Superior temporal gyrus (tissue), 1 donor: ENCODE results near the gene IFI16.

Source experiments
- DNase-seq: peaks from one replicate; pipeline ENCODE4 v3.0.0-alpha.2; 2016; ENCODE audit errors: extremely low spot score

Gene IFI16

DNA sequence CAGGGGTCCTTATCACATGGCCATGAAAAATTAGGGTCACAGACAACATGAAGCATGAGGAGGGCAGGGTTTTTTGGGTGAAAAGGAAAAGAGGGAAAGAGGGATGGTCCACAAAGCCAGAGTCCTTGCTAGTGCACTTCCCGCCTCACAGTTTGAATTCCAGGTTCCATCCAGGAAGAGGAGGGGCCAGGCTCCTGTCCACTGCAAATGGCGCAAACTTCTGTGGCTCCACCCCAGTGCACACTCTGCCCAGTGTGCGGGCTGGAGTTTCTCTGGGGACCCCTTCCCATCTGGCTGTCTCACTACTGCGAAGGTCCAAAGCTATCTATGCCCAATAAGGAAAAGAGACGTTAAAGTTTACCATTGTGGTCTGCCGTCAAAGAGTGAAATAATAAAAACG lies 49.0 kb downstream of the IFI16 start:
- no peak for DNase-seq

DNA sequence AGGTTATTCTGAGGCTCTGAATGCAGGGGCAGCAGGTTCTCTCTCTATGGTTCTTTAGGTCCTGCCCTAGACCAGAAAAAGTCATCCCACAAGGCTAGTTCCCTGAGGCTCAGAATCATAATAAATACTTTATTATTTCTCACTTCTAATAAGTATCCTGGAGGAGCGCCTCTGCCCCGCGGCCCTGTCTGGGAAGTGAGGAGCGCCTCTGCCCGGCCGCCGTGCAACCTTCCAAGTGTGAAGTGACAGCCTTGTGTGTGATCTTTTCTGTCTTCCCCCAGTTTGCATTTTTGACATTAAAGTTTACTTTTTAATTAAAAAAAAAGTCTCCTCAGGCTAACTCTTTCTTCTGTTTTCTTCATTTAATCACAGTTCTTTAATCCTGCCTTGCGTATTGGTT lies 55.4 kb downstream of the IFI16 start:
- no peak for DNase-seq

DNA sequence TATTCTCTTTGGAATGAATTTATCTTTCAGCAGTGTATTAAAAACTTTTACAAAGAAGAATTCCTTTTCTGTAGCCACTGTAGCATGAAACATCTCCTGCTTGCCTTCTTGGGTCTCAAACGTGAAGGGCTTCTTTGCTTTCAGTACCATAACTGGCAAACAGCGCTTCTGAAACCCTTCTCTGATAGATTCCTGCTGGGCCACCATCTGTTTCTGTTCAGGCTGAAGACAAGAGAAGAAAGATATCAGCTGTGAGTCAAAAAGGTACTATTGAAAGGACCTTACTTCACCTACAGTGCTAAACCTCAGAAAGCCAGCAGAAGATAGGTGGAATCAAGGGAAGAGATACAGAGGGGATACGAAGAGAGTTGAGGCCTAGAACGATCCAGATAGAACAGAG lies 56.4 kb downstream of the IFI16 start:
- DNase-seq: no peak

DNA sequence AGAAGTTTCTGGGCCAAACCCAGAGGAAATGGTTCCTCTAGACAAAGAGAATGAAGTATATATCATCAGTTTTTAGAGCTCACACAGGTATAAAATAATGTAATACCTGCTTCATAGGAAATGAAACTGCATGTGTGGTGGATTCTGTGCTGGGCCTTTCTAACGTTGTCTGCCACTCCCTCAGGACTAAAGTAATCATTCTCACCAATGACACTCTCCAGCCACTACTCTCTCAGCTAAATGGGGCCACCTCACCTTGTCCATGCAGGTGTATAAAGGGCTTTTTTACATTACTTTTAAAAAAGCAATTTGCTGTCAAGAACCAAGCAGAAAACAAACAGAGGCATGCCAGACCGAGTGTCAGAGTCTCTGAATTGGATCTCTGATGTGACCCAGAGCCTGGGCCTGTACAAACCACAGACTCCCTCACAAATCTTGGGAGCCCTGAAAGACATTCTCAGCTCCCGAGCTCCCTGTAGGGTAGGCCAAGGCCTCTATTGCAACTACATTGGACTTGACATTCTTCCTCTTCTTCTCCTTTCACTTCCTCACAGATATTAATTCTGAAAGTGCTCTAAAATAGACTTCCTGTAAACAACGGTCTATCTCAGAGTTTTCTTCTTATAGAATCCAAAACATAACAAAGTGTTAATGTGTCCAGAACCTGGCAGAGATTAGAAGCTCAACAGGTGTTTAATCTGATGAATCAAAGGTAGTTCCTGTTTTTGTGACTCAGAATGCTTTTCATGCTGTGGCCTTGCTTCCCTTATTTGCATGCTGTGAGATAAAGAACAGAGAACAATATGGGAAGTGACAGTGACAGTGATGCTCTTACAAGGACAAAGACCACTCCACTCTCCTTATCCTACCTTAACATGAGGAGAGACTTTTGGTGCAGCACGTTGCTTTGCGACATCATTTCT lies 58.3 kb downstream of the IFI16 start:
- DNase-seq: peak; percentile 38

DNA sequence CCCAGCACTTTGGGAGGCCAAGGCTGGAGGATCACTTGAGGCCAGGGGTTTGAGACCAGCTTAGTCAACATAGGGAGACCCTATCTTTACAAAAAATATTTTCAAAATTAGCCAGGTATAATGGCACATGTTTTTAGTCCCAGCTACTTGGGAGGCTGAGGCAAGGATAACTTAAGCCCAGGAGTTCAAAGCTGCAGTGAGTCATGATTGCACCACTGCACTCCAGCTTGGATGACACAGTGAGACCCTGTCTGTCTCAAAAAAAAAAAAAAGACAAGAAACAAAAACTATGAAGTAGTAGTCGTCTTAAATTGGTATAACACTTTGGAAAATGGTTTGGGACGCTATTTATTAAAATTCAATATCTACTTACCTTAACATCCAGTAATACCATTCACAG lies 59.2 kb downstream of the IFI16 start:
- no peak for DNase-seq

DNA sequence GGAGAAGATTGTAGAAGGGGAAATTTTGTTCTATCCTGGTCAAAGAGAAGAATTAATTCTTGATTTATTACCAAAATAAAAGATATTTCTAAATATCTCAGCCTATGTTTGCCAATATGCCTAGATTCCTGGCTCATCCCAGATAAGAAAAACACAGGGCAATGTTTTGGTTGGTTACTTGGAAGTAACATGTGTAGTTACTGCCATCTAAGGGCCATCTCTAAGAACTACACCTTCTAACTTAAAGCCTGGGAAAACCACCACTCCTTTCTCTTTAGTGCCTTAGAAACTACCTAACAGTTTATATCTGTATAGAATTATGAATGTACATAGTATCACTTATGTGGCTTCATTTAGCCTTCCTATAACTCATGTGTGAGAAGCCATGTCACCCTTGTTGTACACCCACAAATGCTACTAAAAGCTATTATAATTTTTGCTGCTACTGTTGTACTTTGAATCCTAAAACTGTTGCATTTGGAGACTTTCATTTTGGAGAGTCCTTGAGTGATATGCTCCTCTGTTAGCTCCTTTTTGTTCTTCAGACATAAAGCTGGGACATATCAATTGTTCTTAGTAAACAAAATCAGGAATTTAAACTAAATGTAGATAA lies 62.4 kb downstream of the IFI16 start:
- peak; percentile 91 for DNase-seq

DNA sequence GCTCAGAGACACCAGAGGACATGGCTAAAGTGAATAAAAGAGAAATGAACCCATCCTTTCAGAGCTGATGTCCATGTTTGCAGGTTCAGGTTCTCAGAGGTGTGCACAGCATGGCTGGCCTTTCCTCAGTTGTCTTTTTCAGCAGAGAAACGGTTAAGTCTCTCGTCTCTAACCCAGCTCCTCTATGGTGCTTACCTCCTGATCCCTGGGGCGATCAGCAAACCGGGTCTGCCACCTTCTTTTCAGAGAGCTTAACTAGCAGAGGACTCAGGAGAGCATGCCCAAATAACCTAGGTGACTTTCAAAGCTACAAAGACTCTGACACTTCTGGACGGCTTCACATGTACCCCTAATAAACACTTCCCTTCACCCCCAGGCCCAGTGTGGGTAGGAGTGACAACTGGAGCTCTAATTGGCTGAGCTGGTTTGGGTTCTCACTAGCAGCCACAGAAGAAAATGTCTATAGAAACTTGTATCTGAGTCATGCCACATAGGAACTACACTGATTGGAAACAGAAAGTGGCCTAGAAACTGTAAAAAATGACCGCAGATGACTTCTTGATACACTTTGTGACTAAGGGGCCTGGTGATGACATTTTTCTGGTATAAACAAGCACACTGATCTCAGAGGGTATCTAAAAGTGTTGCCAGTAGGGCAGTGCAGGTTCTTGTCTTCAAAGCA lies 66.9 kb downstream of the IFI16 start, which contains the start of gene AIM2:
AIM2 (minus strand) TSS at position 329 of the 682 bp plus-strand sequence. CDS start 3,267 bp downstream, outside the sequence.
- no peak for DNase-seq

DNA sequence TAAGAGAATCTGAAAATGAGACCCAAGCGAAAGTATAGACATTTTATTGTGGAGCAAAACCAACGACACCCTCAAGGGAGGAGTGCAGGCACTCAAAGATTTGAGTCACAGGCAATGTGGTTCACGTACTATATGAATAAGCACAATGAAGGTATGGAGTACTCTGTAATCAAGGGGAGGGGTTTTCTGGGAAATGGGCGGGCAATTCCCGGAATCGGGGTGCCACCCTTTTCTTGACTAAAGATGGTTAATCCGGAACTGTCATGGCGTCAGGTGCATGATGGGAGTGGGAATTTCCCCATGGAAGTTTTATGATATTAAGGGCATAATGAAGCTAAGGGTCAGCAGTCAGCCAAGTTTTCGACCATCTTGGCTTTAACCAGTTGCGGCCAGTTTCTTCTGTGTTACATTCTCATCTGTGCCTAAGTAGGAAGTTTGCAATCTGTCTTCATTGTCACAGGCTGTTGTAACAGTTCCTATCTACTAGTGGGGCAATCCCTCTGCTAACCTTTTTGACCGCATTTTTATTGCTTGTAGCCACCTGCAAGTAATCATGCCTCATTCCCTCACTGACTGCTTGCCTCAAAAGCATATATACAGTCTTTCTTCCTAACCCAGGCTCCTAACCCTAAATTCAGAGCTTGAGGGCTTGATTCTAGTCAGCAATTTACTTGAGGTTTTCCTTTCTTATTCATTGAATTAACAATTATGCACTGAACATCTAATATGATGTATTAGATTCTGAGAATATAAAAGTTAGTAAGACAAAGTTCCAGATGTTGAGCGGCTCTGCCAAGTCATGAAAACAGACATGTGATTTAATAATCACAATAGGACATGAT lies 67.6 kb downstream of the IFI16 start:
- no peak for DNase-seq

DNA sequence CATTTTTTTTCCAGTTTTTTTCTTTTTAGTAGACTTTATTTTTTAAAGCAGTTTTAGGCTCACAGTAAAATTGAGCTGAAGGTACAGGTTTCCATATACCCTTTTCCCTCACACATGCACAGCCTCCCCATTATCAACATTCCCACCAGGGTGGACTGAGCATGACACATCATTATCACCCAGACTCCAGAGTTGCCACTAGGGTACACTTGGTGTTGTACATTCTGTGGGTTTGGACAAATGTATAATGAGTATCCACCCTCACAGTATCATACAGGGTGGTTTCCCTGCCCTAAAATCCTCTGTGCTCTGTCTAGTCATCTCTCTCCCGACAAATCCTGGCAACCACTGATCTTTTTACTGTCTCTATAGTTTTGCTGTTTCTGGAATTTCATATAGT lies 69.8 kb downstream of the IFI16 start:
- DNase-seq: no peak

DNA sequence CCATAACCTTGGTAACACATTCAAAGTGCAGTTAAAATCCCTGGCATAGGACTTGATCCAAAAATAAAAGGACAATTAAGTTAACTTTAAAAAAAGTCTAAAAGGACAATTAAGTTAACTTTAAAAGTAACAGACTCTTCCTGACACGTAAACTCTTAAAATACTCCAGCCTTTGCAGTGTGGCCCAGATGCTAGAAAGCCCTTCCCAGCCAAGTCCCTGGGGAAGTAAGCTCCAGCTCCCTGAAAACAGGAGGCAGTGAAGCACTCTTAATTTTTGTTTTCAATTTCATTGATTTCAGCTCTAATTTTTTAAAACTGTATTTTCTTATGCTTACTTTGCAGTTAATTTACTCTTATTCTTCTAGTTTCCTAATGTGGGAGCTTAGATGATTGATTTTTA lies 71.9 kb downstream of the IFI16 start:
- no peak for DNase-seq

DNA sequence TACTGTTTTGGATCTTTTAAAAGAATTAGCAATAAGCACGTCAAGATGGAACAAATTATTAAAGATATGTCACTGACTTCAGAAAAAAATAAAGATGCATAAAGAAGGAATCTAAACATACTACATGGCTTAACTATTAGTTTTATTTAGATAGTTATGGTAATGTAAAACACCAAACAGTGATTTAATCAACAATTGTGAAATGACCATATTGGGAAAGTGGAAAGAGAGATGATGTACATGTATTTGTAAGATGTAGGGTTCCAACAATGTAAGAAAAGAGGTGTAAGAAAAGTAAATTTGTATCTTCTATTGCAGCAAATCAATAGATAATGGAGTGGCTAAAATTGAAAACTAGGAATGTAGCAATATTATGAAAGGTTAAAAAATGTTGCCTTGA lies 73.3 kb downstream of the IFI16 start:
- DNase-seq: no peak

DNA sequence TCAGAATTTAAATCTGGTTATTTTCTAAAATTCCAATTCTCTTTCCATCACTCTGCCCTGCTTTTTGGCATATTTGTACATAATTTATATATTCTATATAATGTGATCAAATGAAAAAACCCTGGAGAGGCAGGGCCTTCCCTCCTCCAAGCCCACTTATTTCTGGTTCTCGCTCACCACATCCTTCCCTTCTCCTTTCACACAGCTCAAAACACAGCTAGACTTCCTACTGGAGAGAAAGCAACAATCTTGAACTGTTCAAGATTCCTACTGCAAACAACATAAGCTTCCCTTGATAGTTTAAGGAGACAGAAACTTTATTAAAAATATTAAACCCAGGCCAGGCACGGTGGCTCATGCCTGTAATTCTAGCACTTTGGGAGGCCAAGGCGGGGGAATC lies 74.4 kb downstream of the IFI16 start:
- DNase-seq: no peak

DNA sequence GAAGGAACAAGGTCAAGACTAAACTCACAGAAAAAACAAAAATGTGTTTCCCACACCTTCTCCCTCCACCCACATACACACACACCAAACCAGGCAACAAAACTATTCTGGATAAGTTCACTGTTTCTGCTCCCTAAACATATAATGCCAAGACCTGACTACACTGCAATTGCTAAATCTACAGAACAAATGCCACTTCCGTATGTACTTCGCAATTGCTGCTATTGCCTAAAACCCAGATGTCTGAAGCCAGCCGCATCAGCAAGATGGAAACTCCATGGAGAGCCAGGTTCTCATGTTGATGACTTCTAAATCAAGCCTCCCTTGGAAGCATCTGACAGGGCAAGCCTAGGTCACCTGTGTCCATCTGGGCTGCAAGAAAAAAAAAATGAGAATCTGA lies 75.2 kb downstream of the IFI16 start:
- DNase-seq: no peak

DNA sequence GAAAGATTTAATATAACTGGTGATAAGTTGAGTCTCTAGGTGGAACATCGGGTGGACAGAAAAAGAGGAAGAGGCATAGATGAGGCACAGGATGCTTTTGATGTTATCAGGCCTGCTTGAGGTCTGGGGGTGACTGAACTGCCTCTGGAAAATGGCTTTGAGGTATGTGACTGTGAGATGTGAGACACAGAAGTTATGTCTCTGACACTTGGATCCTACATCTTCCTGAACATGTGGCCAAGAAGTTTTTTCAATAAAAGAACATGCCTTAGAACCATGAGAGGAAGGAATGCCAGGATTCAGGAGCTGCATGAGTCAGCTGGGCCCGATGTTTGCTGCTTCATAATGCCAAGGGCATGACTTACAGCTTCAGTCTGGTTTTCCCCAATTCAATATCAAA lies 78.3 kb downstream of the IFI16 start:
- DNase-seq: no peak

DNA sequence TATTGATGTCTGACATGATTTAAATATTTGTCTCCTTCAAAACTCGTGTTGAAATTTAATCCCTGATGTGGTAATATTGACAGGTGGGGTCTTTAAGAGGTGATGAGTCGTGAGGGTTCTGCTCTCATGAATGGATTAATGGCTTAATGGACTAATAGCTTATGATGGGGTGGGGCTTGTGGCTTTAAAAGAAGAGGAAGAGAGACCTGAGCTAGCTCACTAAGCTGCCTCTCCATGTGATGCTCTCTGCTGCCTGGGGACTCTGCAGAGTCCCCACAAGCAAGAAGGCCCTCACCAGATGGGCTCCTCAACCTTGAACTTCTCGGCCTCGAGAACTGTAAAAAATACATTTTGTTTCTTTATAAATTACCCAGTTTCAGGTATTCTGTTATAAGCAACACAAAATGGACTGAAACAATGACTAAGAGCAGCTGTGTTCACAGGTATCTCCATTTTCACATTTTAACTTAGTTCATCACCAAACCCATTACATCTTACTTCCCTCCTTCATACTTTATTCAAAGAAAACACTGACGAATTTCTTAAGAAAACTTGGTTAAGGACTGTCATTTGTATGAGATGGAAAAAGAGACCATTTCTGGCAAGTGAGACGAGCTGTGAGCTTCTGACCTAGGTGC lies 79.0 kb downstream of the IFI16 start:
- DNase-seq: no peak

DNA sequence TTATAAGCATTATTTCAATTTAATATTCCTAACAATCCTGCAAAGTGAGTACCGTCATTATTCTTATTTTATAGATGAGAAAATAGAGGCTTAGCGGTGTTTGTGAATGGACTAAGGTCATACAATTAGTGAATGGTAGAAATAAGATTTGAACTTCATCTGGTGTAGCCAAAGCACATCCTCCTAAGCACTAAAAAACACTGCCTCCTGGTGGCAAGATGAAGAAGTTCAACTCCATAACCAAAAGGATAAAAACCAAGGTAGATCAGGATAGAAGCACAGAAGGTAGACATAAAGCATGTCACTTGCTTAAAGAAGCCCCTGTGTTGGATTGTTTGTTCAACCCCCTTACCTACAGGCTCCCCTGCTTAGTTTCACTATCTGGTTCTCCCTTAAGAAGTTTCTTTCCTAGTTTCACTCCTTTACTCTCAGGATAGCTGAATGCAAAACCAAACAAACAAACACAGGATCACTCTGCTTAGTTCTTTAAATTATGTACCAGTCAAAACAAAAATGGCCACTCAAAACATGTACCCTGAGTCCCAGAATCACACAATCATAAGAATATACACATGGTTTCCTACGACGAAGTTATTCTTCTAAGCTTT lies 79.6 kb downstream of the IFI16 start:
- DNase-seq: no peak

DNA sequence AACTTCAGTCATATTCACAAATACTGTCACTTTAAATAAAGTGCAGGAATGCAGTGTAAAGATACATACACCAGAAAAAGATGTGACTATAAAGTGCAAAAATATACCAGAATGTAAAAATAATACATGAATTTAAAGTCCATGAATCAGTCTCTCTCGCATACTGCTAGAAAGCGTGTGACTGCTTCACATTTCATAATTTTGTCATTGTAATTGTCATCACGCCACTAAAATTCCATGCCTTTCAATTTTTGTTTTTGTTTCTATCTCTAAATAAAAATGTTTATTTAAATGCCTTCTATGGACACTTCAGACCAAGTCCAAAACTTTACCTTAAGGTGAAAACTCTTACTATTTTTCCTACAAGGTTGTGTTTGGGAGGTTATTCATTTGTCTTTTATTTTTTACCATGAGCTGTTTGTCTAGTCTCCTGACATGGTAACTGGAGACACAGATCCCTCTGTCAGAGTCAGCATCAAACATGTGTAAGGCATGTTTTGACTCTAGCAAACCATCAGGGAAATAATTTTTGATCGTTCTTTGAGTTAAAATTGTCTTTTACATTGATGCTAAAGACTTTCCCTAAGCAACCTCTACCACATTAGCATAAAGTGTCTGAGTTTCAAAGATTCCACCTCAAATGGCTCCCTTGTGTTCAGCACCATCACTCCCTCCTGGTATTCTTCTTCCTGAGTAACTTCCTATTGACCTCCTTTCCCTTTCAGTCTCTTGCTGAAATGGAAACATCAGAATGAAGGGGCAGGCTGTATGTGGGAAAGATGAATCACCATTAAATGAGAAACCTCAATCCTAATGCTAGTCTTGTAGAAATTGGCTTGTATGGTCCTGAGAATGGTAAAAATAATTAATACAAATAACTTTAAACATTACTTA lies 80.8 kb downstream of the IFI16 start:
- no peak for DNase-seq

DNA sequence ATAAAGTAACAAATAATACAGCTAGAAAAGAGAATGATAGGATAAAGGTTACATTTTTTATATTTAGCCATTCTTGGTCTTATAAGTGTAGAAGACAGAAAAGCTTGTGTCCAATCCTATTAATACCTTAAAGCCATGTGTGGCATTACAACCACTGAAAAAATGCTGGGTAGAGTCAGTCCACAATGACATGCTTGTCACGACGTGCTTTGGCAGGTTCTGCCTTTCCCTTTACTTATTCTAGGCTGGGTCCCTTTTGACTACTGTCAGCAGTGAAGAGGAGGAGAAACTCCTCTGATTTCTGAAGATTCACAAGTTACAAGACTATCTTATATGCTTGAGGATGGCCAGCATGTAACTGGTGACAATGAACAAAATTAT lies 81.5 kb downstream of the IFI16 start:
- DNase-seq: no peak

DNA sequence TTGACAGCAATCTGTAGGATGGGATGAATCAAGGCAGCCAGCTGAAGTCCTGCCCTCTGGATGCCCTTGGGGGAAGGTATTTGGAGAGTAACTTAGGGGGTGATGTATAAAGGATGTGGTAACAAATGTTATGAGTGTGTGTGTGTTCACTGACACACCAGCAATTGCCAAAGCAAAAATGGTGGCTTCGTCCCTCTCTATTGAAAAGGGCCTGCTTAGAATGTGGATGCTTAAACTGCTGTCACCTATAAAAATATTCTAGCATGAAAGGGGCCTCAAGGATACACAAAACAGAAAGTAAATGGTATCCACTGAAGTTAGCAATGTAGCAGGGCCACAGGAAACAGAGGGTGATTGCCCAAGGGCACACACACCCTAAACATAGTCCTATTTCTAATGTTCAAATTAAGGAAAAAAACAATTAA lies 81.9 kb downstream of the IFI16 start:
- DNase-seq: no peak
